HG03460 (cell line): Measurements from ENCODE around the gene CHCT1.
A peak's percentile ranks its signal among the peaks of the same experiment; 100 is the strongest.
"Not testable (repeated sequence)": the region's sequence is repeated elsewhere in the genome, so short reads cannot be mapped to it uniquely, and the experiment has no call there.

Source experiments
- ATAC-seq: cut with Tn5 transposase; IDR thresholded peaks from one replicate; pipeline ENCODE4 v1.9.1; 2021; ENCODE audit not compliant: unreplicated experiment

The CHCT1 gene

GRCh38 chr17:60422162-60422665 is at the start of gene CHCT1:
TSS of gene CHCT1 (plus strand) at chr17:60422489. CDS start at chr17:60422593, 104 bp downstream.
- no peak for ATAC-seq

GRCh38 chr17:60372790-60373483 is 49.4 kb upstream of the CHCT1 start:
- no peak for ATAC-seq

- ATAC-seq: not testable (repeated sequence)
Observed at GRCh38 chr17:60378187-60378586, 44.1 kb upstream of the CHCT1 start.

- not testable (repeated sequence) for ATAC-seq
Observed at GRCh38 chr17:60379461-60379860, 42.8 kb upstream of the CHCT1 start.

GRCh38 chr17:60381958-60382357 is 40.3 kb upstream of the CHCT1 start:
- no peak for ATAC-seq

- ATAC-seq: no peak
Observed at GRCh38 chr17:60383379-60383778, 38.9 kb upstream of the CHCT1 start.

GRCh38 chr17:60384921-60385320 is 37.4 kb upstream of the CHCT1 start:
- ATAC-seq: not testable (repeated sequence)

GRCh38 chr17:60386147-60387058 is 35.9 kb upstream of the CHCT1 start:
- ATAC-seq: no peak

GRCh38 chr17:60387666-60388065 is 34.6 kb upstream of the CHCT1 start:
- no peak for ATAC-seq

GRCh38 chr17:60388742-60389141 is 33.5 kb upstream of the CHCT1 start:
- no peak for ATAC-seq

- no peak for ATAC-seq
Observed at GRCh38 chr17:60390186-60390585, 32.1 kb upstream of the CHCT1 start.

GRCh38 chr17:60390925-60391470 is 31.3 kb upstream of the CHCT1 start:
- no peak for ATAC-seq

- peak; percentile 22 for ATAC-seq
Observed at GRCh38 chr17:60391471-60392041, 30.7 kb upstream of the CHCT1 start.

- peak; percentile 78 for ATAC-seq
Observed at GRCh38 chr17:60392042-60392844, 30.0 kb upstream of the CHCT1 start, which contains the start of gene USP32. TSS of gene USP32 (minus strand) at chr17:60392133. CDS start at chr17:60391939, 194 bp downstream.

- no peak for ATAC-seq
Observed at GRCh38 chr17:60392845-60393702, 29.2 kb upstream of the CHCT1 start.

GRCh38 chr17:60393840-60394723 is 28.2 kb upstream of the CHCT1 start:
- ATAC-seq: no peak

- no peak for ATAC-seq
Observed at GRCh38 chr17:60395508-60396065, 26.7 kb upstream of the CHCT1 start.

GRCh38 chr17:60396412-60396811 is 25.9 kb upstream of the CHCT1 start:
- ATAC-seq: no peak
